Activated B cell treated with CpG ODN at 0.5 μM for 24 hours (primary cell): ENCODE measurements around the gene AFG3L2. TPM values are rescaled to one million over a fixed set of nuclear protein-coding genes. Genes with fewer than 3 reads are reported as not detected.

Source experiments
- ATAC-seq: fragments of 200-7000 bp; cut with Tn5 transposase; one replicate; pipeline ENCODE4 v1.10.0; 2021; ENCODE audit warnings: low read depth, mild to moderate bottlenecking, moderate library complexity
- CTCF ChIA-PET: fragments of 350-600 bp; sonication (Branson Sonifier 250); formaldehyde crosslinking; loops from one replicate; lab custom pipeline; 2021; ENCODE audit warnings: antibody characterized with exemption; lab: Charles Lee
- POLR2A ChIA-PET: fragments of 350-600 bp; sonication (Branson Sonifier 250); formaldehyde crosslinking; loops from one replicate; lab custom pipeline; 2021; ENCODE audit warnings: antibody characterized with exemption; lab: Charles Lee
- DNase-seq: peaks from one replicate; pipeline ENCODE4 v3.0.0; 2022
- H3K27ac Mint-ChIP-seq: one replicate; pipeline ENCODE4 v1.8.0; 2020; ENCODE audit warnings: mixed read lengths
- H3K27me3 Mint-ChIP-seq: one replicate; pipeline ENCODE4 v1.8.0; 2021; ENCODE audit warnings: mixed read lengths
- H3K36me3 Mint-ChIP-seq: one replicate; pipeline ENCODE4 v1.8.0; 2021; ENCODE audit warnings: low read depth, mixed read lengths
- H3K4me1 Mint-ChIP-seq: one replicate; pipeline ENCODE4 v1.8.0; 2021; ENCODE audit warnings: mixed read lengths
- H3K4me3 Mint-ChIP-seq: one replicate; pipeline ENCODE4 v1.8.0; 2020; ENCODE audit warnings: mild to moderate bottlenecking, mixed read lengths
- H3K9me3 Mint-ChIP-seq: one replicate; pipeline ENCODE4 v1.8.0; 2020; ENCODE audit warnings: mixed read lengths
- intact Hi-C: fragments of 100-400 bp; cut with micrococcal nuclease; formaldehyde crosslinking; loops from one replicate; pipeline ENCODE4 v1.15.1; 2024
- total RNA-seq: library from RNA; stranded (reverse); gene quantifications from 2 replicates; pipeline ENCODE4 v1.2.3, GENCODE V29; 2022
- TF ChIP-seq, protein P1 (sequence below): fragments of 200-600 bp; IDR thresholded peaks from one replicate; pipeline ENCODE4 v1.8.0; 2022; ENCODE audit warnings: antibody characterized with exemption, mild to moderate bottlenecking

Gene AFG3L2
- total RNA-seq, 1 donor from 2014 or later: 49.9 TPM

DNA sequence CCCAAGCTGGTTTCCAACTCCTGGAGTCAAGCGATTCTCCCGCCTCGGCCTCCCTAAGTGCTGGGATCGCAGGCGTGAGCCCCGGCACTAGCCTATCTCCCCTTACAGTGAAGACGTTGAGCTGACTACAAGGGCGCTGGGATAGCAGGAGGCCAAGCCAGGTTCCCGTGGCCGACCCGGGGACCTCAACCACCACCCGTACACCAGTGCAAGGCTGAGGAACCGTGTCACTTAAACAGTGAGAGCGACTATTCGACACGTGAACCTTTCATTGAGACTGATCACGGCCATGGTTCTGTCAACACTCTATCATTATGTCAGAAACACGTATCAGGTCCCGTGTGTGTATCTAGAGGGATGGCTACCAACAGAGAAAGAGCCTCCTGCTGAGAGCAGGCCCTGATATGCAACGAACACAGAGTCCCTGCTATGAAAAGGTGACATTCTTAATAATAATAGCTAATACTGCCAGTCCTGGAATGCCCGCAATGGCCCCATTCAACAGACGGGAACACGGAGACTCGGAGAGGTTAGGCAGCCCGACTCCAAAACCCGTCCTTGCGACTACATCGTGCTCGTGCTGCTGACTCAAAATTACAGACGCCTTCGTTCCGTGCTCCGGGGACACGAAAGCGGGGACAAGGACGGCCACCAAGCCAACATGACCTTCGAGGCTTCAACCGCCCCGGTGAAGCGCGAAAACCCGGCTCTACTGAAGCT is 833 bp downstream of the AFG3L2 start:
- ATAC-seq (no peak), DNase-seq (no peak)
- intact Hi-C loops: loop anchor here (2.0 to 10.0 kb wide), 8 partner anchors 17 to 1851 kb away; partner anchors contain the start of genes CEP192, MPPE1 and NAPG
- H3K4me3 Mint-ChIP-seq: peak overlapping the region; percentile 90
- peaks cover 12% of the 10 kb centered on the region for H3K36me3 Mint-ChIP-seq
- peaks cover 41% of the 10 kb centered on the region for H3K4me1 Mint-ChIP-seq
- H3K27ac Mint-ChIP-seq: peak overlapping the region; percentile 84
- POLR2A ChIA-PET: interaction anchor here (0.7 to 2.6 kb wide), 14 partner anchors 11 to 1351 kb away, joined by 3 to 32 read pairs (median 5); partner anchors contain the start of genes CEP76, CHMP1B, PRELID3A and PSMG2
- H3K9me3 Mint-ChIP-seq: no peaks in the 10 kb centered on the region
- TF ChIP-seq, protein P1, sequence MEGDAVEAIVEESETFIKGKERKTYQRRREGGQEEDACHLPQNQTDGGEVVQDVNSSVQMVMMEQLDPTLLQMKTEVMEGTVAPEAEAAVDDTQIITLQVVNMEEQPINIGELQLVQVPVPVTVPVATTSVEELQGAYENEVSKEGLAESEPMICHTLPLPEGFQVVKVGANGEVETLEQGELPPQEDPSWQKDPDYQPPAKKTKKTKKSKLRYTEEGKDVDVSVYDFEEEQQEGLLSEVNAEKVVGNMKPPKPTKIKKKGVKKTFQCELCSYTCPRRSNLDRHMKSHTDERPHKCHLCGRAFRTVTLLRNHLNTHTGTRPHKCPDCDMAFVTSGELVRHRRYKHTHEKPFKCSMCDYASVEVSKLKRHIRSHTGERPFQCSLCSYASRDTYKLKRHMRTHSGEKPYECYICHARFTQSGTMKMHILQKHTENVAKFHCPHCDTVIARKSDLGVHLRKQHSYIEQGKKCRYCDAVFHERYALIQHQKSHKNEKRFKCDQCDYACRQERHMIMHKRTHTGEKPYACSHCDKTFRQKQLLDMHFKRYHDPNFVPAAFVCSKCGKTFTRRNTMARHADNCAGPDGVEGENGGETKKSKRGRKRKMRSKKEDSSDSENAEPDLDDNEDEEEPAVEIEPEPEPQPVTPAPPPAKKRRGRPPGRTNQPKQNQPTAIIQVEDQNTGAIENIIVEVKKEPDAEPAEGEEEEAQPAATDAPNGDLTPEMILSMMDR: no peak
- CTCF ChIA-PET: interaction anchor here (1.5 kb wide), 1 partner anchor 16 kb away, joined by 7 read pairs; no protein-coding TSS in a partner anchor
- H3K27me3 Mint-ChIP-seq: no peaks in the 10 kb centered on the region

DNA sequence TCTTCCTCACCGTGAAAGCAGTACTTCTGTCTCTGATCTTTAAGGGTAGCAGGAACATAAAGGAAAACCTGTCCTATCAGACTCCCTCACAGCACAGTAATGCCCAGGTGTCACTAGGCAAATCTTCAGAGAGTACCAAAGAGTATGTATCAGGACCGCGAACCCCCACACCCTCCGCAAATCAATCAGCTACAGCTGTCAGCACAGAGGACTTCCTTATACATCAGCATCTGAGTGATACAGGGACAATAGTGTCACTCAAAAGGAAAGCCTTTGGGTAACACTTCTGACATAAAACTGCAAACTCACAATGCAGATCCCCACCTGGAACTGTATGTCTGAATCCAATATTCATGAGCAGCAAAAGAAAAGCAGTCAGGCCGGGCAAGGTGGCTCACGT is 2.6 kb downstream of the AFG3L2 start:
- Mint-ChIP-seq H3K27me3 (no peaks in the 10 kb centered on the region), H3K4me3 (peak overlapping the region; percentile 50), H3K9me3 (no peaks in the 10 kb centered on the region), H3K4me1 (peaks cover 41% of the 10 kb centered on the region), H3K27ac (no peak overlapping the region), H3K36me3 (peaks cover 20% of the 10 kb centered on the region)
- DNase-seq: no peak
- POLR2A ChIA-PET: interaction anchor here (0.6 kb wide), 1 partner anchor 23 kb away, joined by 3 read pairs; no protein-coding TSS in a partner anchor
- CTCF ChIA-PET: interaction anchor here (1.5 kb wide), 1 partner anchor 46 kb away, joined by 3 read pairs; no protein-coding TSS in a partner anchor
- ATAC-seq: no peak
- intact Hi-C loops: loop anchor here (10.0 kb wide), 1 partner anchor 1850 kb away; the partner anchor contains the start of gene NAPG
- TF ChIP-seq, protein P1: no peak

DNA sequence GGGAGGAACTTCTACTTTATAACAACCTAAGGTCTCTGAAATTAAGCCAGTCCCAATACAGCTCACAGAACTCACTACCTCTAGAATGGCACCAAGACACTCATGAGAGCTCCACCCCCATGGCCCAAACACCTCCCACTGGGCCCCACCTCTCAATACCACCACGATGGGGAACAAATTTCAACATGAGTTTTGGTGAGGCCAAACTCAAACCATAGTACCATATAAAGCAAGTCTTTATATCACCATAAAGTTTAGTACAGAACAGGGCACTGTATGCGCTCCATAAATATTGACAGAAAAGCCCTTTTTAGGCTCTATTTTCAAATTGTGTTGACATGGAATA is 3.3 kb downstream of the AFG3L2 start:
- intact Hi-C loops: loop anchor here (10.0 kb wide), 1 partner anchor 1849 kb away; the partner anchor contains the start of gene NAPG
- ChIA-PET CTCF (interaction anchor here (1.5 kb wide), 1 partner anchor 45 kb away, joined by 3 read pairs; no protein-coding TSS in a partner anchor), POLR2A (no interaction called here)
- Mint-ChIP-seq H3K9me3 (no peaks in the 10 kb centered on the region), H3K27ac (no peak overlapping the region), H3K36me3 (peaks cover 27% of the 10 kb centered on the region), H3K4me3 (peak overlapping the region; percentile 0), H3K27me3 (no peaks in the 10 kb centered on the region), H3K4me1 (peaks cover 41% of the 10 kb centered on the region)
- DNase-seq (no peak), ATAC-seq (no peak)
- TF ChIP-seq, protein P1: no peak

DNA sequence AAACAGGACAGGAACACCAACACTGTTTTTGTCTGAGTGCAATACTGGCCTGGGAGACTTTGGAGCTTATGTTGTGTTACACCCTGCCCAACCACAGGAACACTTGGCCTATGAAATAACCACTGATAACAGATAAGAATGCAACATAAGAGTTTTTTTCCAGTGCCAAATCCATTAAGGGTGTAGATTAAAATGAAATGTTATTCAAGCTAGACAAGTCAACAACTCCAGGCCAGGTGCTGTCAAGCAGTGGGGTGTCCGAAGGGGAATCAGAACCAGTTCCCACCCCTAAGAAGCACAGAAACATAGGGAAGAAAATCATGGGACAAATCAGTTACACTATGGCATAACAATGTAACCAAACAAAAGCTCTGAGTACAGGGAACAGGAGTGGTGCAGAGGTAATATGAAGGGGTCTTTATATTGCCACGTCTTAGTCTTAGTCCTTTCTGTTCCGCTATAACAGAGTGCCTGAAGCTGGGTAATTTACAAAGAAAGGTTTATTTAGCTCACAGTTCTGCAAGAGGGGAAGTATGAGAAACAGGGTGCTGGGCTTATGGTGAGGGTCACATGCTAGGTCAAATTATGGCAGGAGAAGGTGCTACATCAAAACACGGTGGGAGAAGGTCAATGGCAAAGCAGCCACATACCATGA is 3.8 kb downstream of the AFG3L2 start:
- intact Hi-C loops: loop anchor here (10.0 kb wide), 1 partner anchor 1848 kb away; the partner anchor contains the start of gene NAPG
- Mint-ChIP-seq H3K9me3 (no peaks in the 10 kb centered on the region), H3K4me1 (peaks cover 41% of the 10 kb centered on the region), H3K27me3 (no peaks in the 10 kb centered on the region), H3K36me3 (peaks cover 29% of the 10 kb centered on the region), H3K4me3 (peak overlapping the region; percentile 0), H3K27ac (no peak overlapping the region)
- ATAC-seq: no peak
- no peak for DNase-seq
- ChIA-PET POLR2A (interaction anchor here (0.6 kb wide), 1 partner anchor 17 kb away, joined by 3 read pairs; no protein-coding TSS in a partner anchor), CTCF (interaction anchor here (0.8 to 1.5 kb wide), 2 partner anchors 45 to 561 kb away, joined by 3 to 4 read pairs; no protein-coding TSS in a partner anchor)
- TF ChIP-seq, protein P1: no peak
